NCI-H1694 treated with DMSO at 0.1 percent for 48 hours (cell line): Measurements from ENCODE around the gene ACAP3.
A peak's percentile ranks its signal among the peaks of the same experiment; 100 is the strongest.

Experiments used
- DNase-seq: peaks from one replicate; lab custom pipeline; 2025; lab: John Stamatoyannopoulos, UW

The ACAP3 gene

GRCh38 chr1:1300352-1300739 is 7.4 kb downstream of the ACAP3 start:
- DNase-seq, result no peak

GRCh38 chr1:1299686-1300351 is 7.9 kb downstream of the ACAP3 start:
- no peak for DNase-seq

GRCh38 chr1:1298861-1299685 is 8.7 kb downstream of the ACAP3 start:
- no peak for DNase-seq

- no peak for DNase-seq
These were observed 9.8 kb downstream of the ACAP3 start for GRCh38 chr1:1297802-1298424.

- no peak for DNase-seq
These were observed 11.4 kb downstream of the ACAP3 start for GRCh38 chr1:1296070-1297061.

GRCh38 chr1:1295154-1295923 is 12.4 kb downstream of the ACAP3 start:
- no peak for DNase-seq

- DNase-seq, result no peak
These were observed 13.4 kb downstream of the ACAP3 start for GRCh38 chr1:1294250-1294890.

- no peak for DNase-seq
These were observed 14.2 kb downstream of the ACAP3 start for GRCh38 chr1:1293263-1294249.

GRCh38 chr1:1292851-1293250 is 14.9 kb downstream of the ACAP3 start:
- DNase-seq, result no peak

- DNase-seq, result no peak
These were observed 15.3 kb downstream of the ACAP3 start for GRCh38 chr1:1292442-1292779.

- peak; percentile 30 for DNase-seq
These were observed 15.9 kb downstream of the ACAP3 start for GRCh38 chr1:1291548-1292441.

- no peak for DNase-seq
These were observed 16.7 kb downstream of the ACAP3 start for GRCh38 chr1:1291023-1291528.

GRCh38 chr1:1290238-1290731 is 17.4 kb downstream of the ACAP3 start:
- DNase-seq, result peak; percentile 26

- DNase-seq, result no peak
These were observed 20.2 kb downstream of the ACAP3 start for GRCh38 chr1:1287288-1288110.

- no peak for DNase-seq
These were observed 21.1 kb downstream of the ACAP3 start for GRCh38 chr1:1286313-1287261.
